Mucosa of rectum (tissue), 2 donors: ENCODE measurements around the gene SMARCA1.

ENCODE experiments used
- H3K27ac ChIP-seq, 2 donors: one replicate each; pipeline ENCODE4 v1.7.0; 2013; ENCODE audit warnings: inconsistent platforms in 2 of 2, low read depth in 2 of 2, low read length in 2 of 2
- H3K27me3 ChIP-seq, 2 donors: one replicate each; pipeline ENCODE4 v1.7.0; 2013; ENCODE audit warnings: low read length in 2 of 2; ENCODE audit not compliant: control insufficient read depth in 2 of 2, insufficient read depth in 2 of 2
- H3K36me3 ChIP-seq, 2 donors: one replicate each; pipeline ENCODE4 v1.7.0; 2013; ENCODE audit warnings: low read length in 2 of 2; ENCODE audit not compliant: control insufficient read depth in 2 of 2, insufficient read depth in 2 of 2
- H3K4me1 ChIP-seq, 2 donors: one replicate each; pipeline ENCODE4 v1.7.0; 2013; ENCODE audit warnings: low read length in 2 of 2, mild to moderate bottlenecking in 1 of 2; ENCODE audit not compliant: control insufficient read depth in 2 of 2, insufficient read depth in 2 of 2
- H3K4me3 ChIP-seq, 2 donors: one replicate each; pipeline ENCODE4 v1.7.0; 2013; ENCODE audit warnings: low read length in 2 of 2
- H3K9ac ChIP-seq, 2 donors: one replicate each; pipeline ENCODE4 v1.7.0; 2013; ENCODE audit warnings: low read length in 2 of 2, low read depth in 1 of 2, mild to moderate bottlenecking in 1 of 2
- H3K9me3 ChIP-seq, 2 donors: one replicate each; pipeline ENCODE4 v1.7.0; 2013; ENCODE audit warnings: low read length in 2 of 2; ENCODE audit not compliant: control insufficient read depth in 2 of 2
- donor health status: healthy.
- donor health status: Normal muscosa, but diverticular disease.

Gene SMARCA1

GRCh38 chrX:129403974-129404669 is 119.2 kb downstream of the SMARCA1 start:
- no peaks in the 10 kb centered on the region for H3K36me3 ChIP-seq
- no peak overlapping the region for H3K9ac ChIP-seq
- no peaks in the 10 kb centered on the region for H3K9me3 ChIP-seq
- peaks cover 0 to 3% of the 10 kb centered on the region in 2 donors for H3K27me3 ChIP-seq
- no peaks in the 10 kb centered on the region for H3K4me1 ChIP-seq
- H3K27ac ChIP-seq: no peak overlapping the region
- H3K4me3 ChIP-seq: no peak overlapping the region
